Transverse colon (tissue), 4 donors: ENCODE results near the gene CAPN1.

ENCODE experiments used
- CTCF ChIP-seq, 5 experiments: fragments of 200-600 bp in 3 of 5; fragments of 450-650 bp in 2 of 5; sonication (generic) in 3 of 5; IDR thresholded peaks; 1 replicate in 2 of 5; 2 replicates in 3 of 5; pipeline ENCODE4 v1.5.1; 2016 to 2017; ENCODE audit warnings: antibody characterized with exemption in 5 of 5, inconsistent platforms in 3 of 5, mild to moderate bottlenecking in 2 of 5, moderate library complexity in 1 of 5
- EP300 ChIP-seq: sonication (generic); formaldehyde crosslinking; IDR thresholded peaks from one replicate; pipeline ENCODE4 v1.6.1; 2017; ENCODE audit warnings: antibody characterized with exemption, low read depth
- POLR2A ChIP-seq: fragments of 450-650 bp; IDR thresholded peaks from one replicate; pipeline ENCODE4 v1.6.1; 2016; ENCODE audit warnings: antibody characterized with exemption, mild to moderate bottlenecking, moderate library complexity
- POLR2AphosphoS5 ChIP-seq, 3 donors: sonication (generic); formaldehyde crosslinking; IDR thresholded peaks; one replicate each; pipeline ENCODE4 v1.6.1; 2016; ENCODE audit warnings: antibody characterized with exemption in 3 of 3

- TF ChIP-seq CTCF (IDR thresholded peaks at IDR 0.05) (no peak), POLR2AphosphoS5 (IDR thresholded peaks at IDR 0.05) (no peak), EP300 (no peak), POLR2A (no peak)
Measured at GRCh38 chr11:65163684-65164083, 18.0 kb upstream of the CAPN1 start.
